Right lobe of liver (tissue), 6 donors: ENCODE results near the gene STAMBPL1. TPM values are rescaled to one million over a fixed set of nuclear protein-coding genes. Genes with fewer than 3 reads are reported as not detected.

Experiments
- ATAC-seq, 4 donors: fragments of 200-7000 bp; cut with Tn5 transposase; one replicate each; pipeline ENCODE4 v1.9.1; 2020; ENCODE audit warnings: mild to moderate bottlenecking in 4 of 4, moderate library complexity in 4 of 4
- DNase-seq, 3 donors: peaks; one replicate each; pipeline ENCODE4 v3.0.0-alpha.2; 2020
- H3K27ac ChIP-seq, 3 donors: fragments of 200-600 bp; one replicate each; pipeline ENCODE4 v1.8.0; 2022
- H3K27me3 ChIP-seq, 2 donors: fragments of 200-600 bp; one replicate each; pipeline ENCODE4 v1.8.0; 2022
- H3K36me3 ChIP-seq, 4 donors: fragments of 200-600 bp; sonication (generic) in 1 of 4; one replicate each; pipeline versions ENCODE4 v1.5.1 to v1.8.0; 2017 to 2022; ENCODE audit warnings: control low read depth in 1 of 4
- H3K4me1 ChIP-seq, 4 donors: fragments of 200-600 bp; sonication (generic) in 1 of 4; one replicate each; pipeline versions ENCODE4 v1.5.1 to v1.8.0; 2017 to 2022; ENCODE audit warnings: control low read depth in 1 of 4
- H3K4me3 ChIP-seq, 3 donors: fragments of 200-600 bp; one replicate each; pipeline ENCODE4 v1.8.0; 2022
- H3K9me3 ChIP-seq, 4 donors: fragments of 200-600 bp; sonication (generic) in 1 of 4; one replicate each; pipeline versions ENCODE4 v1.5.1 to v1.8.0; 2017 to 2022; ENCODE audit warnings: control low read depth in 1 of 4
- CTCF ChIP-seq, 4 donors: fragments of 200-600 bp in 3 of 4; fragments of 450-650 bp in 1 of 4; IDR thresholded peaks; one replicate each; pipeline versions ENCODE4 v1.5.1 to v1.8.0; 2016 to 2022; ENCODE audit warnings: antibody characterized with exemption in 4 of 4, mild to moderate bottlenecking in 2 of 4
- POLR2A ChIP-seq: fragments of 450-650 bp; IDR thresholded peaks from one replicate; pipeline ENCODE4 v1.6.1; 2017; ENCODE audit warnings: antibody characterized with exemption, mild to moderate bottlenecking
- WGBS: methylation state at CpG from one replicate; pipeline ENCODE4 v1.1.6; 2018; ENCODE audit warnings: low coverage, low lambda C conversion rate; ENCODE audit not compliant: insufficient coverage; ENCODE audit errors: missing lambda C conversion rate; 5-methylcytosine and 5-hydroxymethylcytosine counted together
- intact Hi-C, 2 donors: fragments of 100-400 bp; cut with DNase I; formaldehyde crosslinking; loops; one replicate each; pipeline versions ENCODE4 v1.11.2 to v1.14.1; 2022
- total RNA-seq, 6 experiments: library from RNA; depleted of rRNA in 2 of 6; stranded (reverse); fragments of >200 nt in 2 of 6; fragmentation: NEBNext Ultra II Directional in 3 of 6; extraction: Animal tissue kit (Norgen Biotek cat#: 25700) in 3 of 6; gene quantifications; one replicate each; pipeline versions ENCODE4 v1.1.0 to v1.2.4, GENCODE V29; 2016 to 2023
- donor health status: DM: no; HTN: yes; CAD: no.
- donor health status: DM: no; HTN: no; CAD: no.
- donor health status: DM: no; HTN: no; CAD: no.
- donor health status: DM: no; HTN: yes; CAD: no.
- donor health status: DM: no; HTN: yes; CAD: no.

The STAMBPL1 gene
- total RNA-seq, 6 experiments from 2014 or later = 0.66 to 8.0 (median 4.2) TPM

- H3K27ac ChIP-seq = no peak overlapping the region
- no peak overlapping the region for H3K4me3 ChIP-seq
- H3K36me3 ChIP-seq = no peaks in the 10 kb centered on the region
- H3K4me1 ChIP-seq = peaks cover 0 to 33% (median 9%) of the 10 kb centered on the region in 4 donors
- intact Hi-C loops = no loop called here
- H3K9me3 ChIP-seq = no peaks in the 10 kb centered on the region
- ATAC-seq (peak in 2 of 4 donors; percentile 6 to 43), DNase-seq (no peak)
- 39% methylated on average over 4 of the region's 4 CpGs for WGBS
- no peak for TF ChIP-seq POLR2A
- no peak for TF ChIP-seq CTCF (IDR thresholded peaks at IDR 0.05)
- no peaks in the 10 kb centered on the region for H3K27me3 ChIP-seq
Observed at GRCh38 chr10:88852327-88852726, 27.7 kb upstream of the STAMBPL1 start.

GRCh38 chr10:88853155-88853881 lies 26.7 kb upstream of the STAMBPL1 start:
- ATAC-seq = peak; percentile 56 to 85 (median 78)
- peak overlapping the region in 1 of 3 donors; percentile 4 for H3K27ac ChIP-seq

GRCh38 chr10:88854684-88855083 lies 25.4 kb upstream of the STAMBPL1 start:
- Histone ChIP-seq H3K4me3 (no peak overlapping the region), H3K9me3 (no peaks in the 10 kb centered on the region), H3K4me1 (peaks cover 0 to 33% (median 9%) of the 10 kb centered on the region in 4 donors), H3K36me3 (no peaks in the 10 kb centered on the region), H3K27ac (peak overlapping the region in 2 of 3 donors; percentile 35 to 41), H3K27me3 (no peaks in the 10 kb centered on the region)
- TF ChIP-seq POLR2A = no peak
- no peak for TF ChIP-seq CTCF (IDR thresholded peaks at IDR 0.05)
- intact Hi-C loops = no loop called here
- peak in 3 of 4 donors; percentile 8 to 57 (median 18) for ATAC-seq
- no peak for DNase-seq
- WGBS = 11% methylated on average over 3 of the region's 3 CpGs

More at GRCh38 chr10:88853155-88853881, 26.7 kb upstream of the STAMBPL1 start:
- TF ChIP-seq CTCF (IDR thresholded peaks at IDR 0.05) = no peak
- TF ChIP-seq POLR2A = no peak
- Histone ChIP-seq H3K9me3 (no peaks in the 10 kb centered on the region), H3K36me3 (no peaks in the 10 kb centered on the region), H3K4me3 (no peak overlapping the region), H3K27me3 (no peaks in the 10 kb centered on the region), H3K4me1 (peaks cover 0 to 33% (median 9%) of the 10 kb centered on the region in 4 donors)
- 42% methylated on average over 4 of the region's 4 CpGs for WGBS
- intact Hi-C loops = no loop called here
- DNase-seq = no peak

GRCh38 chr10:88857831-88858230 lies 22.2 kb upstream of the STAMBPL1 start:
- DNase-seq (no peak), ATAC-seq (no peak)
- Histone ChIP-seq H3K36me3 (no peaks in the 10 kb centered on the region), H3K4me3 (no peak overlapping the region), H3K9me3 (no peaks in the 10 kb centered on the region), H3K4me1 (peaks cover 0 to 25% (median 5%) of the 10 kb centered on the region in 4 donors), H3K27me3 (no peaks in the 10 kb centered on the region), H3K27ac (no peak overlapping the region)
- TF ChIP-seq POLR2A = no peak
- intact Hi-C loops = no loop called here

GRCh38 chr10:88858491-88858890 lies 21.6 kb upstream of the STAMBPL1 start:
- no peak for TF ChIP-seq POLR2A
- TF ChIP-seq CTCF (IDR thresholded peaks at IDR 0.05) = no peak
- Histone ChIP-seq H3K27ac (no peak overlapping the region), H3K9me3 (no peaks in the 10 kb centered on the region), H3K4me3 (no peak overlapping the region), H3K36me3 (no peaks in the 10 kb centered on the region), H3K4me1 (peaks cover 0 to 19% (median 3%) of the 10 kb centered on the region in 4 donors), H3K27me3 (no peaks in the 10 kb centered on the region)
- intact Hi-C loops = no loop called here
- 74% methylated on average over 2 of the region's 2 CpGs for WGBS
- ATAC-seq (no peak), DNase-seq (no peak)
